ENCODE results near the gene TENM4.

TENM4 gene

GRCh38 chr11:78958444-78958843 lies 482.4 kb downstream of the TENM4 start:
- no peak for DNase-seq (ENCODE audit: low spot score)
- TF ChIP-seq CTCF (IDR thresholded peaks at IDR 0.05; ENCODE audit: extremely low read depth, missing control alignments) = no peak

- no peak for DNase-seq (ENCODE audit: low spot score)
- TF ChIP-seq CTCF (IDR thresholded peaks at IDR 0.05; ENCODE audit: extremely low read depth, missing control alignments) = no peak
Observed at GRCh38 chr11:78957476-78958245, 483.2 kb downstream of the TENM4 start.

GRCh38 chr11:78954696-78955095 lies 486.1 kb downstream of the TENM4 start:
- no peak for DNase-seq (ENCODE audit: low spot score)
- TF ChIP-seq CTCF (IDR thresholded peaks at IDR 0.05; ENCODE audit: extremely low read depth, missing control alignments) = no peak

GRCh38 chr11:78954261-78954660 lies 486.6 kb downstream of the TENM4 start:
- no peak for DNase-seq (ENCODE audit: low spot score)
- no peak for TF ChIP-seq CTCF (IDR thresholded peaks at IDR 0.05; ENCODE audit: extremely low read depth, missing control alignments)

- TF ChIP-seq CTCF (IDR thresholded peaks at IDR 0.05; ENCODE audit: extremely low read depth, missing control alignments) = no peak
- no peak for DNase-seq (ENCODE audit: low spot score)
Observed at GRCh38 chr11:78952890-78953289, 487.9 kb downstream of the TENM4 start.

- no peak for DNase-seq (ENCODE audit: low spot score)
- no peak for TF ChIP-seq CTCF (IDR thresholded peaks at IDR 0.05; ENCODE audit: extremely low read depth, missing control alignments)
Observed at GRCh38 chr11:78952175-78952574, 488.7 kb downstream of the TENM4 start.

GRCh38 chr11:78949976-78950690 lies 490.7 kb downstream of the TENM4 start:
- no peak for DNase-seq (ENCODE audit: low spot score)
- no peak for TF ChIP-seq CTCF (IDR thresholded peaks at IDR 0.05; ENCODE audit: extremely low read depth, missing control alignments)

All from GM20000 (cell line).